GDM1 (cell line): ENCODE results near the gene MYF5.
"Not testable (repeated sequence)": the region's sequence is repeated elsewhere in the genome, so short reads cannot be mapped to it uniquely, and the experiment has no call there.

Source experiments
- DNase-seq: peaks from one replicate; lab custom pipeline; 2025; lab: John Stamatoyannopoulos, UW

Gene MYF5

GRCh38 chr12:80716696-80717469 lies at the start of gene MYF5:
Gene MYF5 (plus strand): TSS chr12:80716912. CDS start chr12:80717064, 152 bp downstream.
- DNase-seq, result no peak

- no peak for DNase-seq
Observed at GRCh38 chr12:80670214-80670613, 46.5 kb upstream of the MYF5 start.

GRCh38 chr12:80676042-80676636 lies 40.6 kb upstream of the MYF5 start:
- DNase-seq, result not testable (repeated sequence)

GRCh38 chr12:80676856-80677255 lies 39.9 kb upstream of the MYF5 start:
- DNase-seq, result no peak

GRCh38 chr12:80677994-80678393 lies 38.7 kb upstream of the MYF5 start:
- no peak for DNase-seq

GRCh38 chr12:80679346-80680131 lies 37.2 kb upstream of the MYF5 start:
- DNase-seq, result no peak

- no peak for DNase-seq
Observed at GRCh38 chr12:80681287-80681686, 35.4 kb upstream of the MYF5 start.

GRCh38 chr12:80681786-80682185 lies 34.9 kb upstream of the MYF5 start:
- no peak for DNase-seq

GRCh38 chr12:80684077-80684495 lies 32.6 kb upstream of the MYF5 start:
- no peak for DNase-seq

- DNase-seq, result no peak
Observed at GRCh38 chr12:80690090-80690489, 26.6 kb upstream of the MYF5 start.

GRCh38 chr12:80690513-80690912 lies 26.2 kb upstream of the MYF5 start:
- DNase-seq, result no peak

- no peak for DNase-seq
Observed at GRCh38 chr12:80692114-80692513, 24.6 kb upstream of the MYF5 start.

- DNase-seq, result no peak
Observed at GRCh38 chr12:80697270-80697887, 19.3 kb upstream of the MYF5 start.

GRCh38 chr12:80698256-80698655 lies 18.5 kb upstream of the MYF5 start:
- no peak for DNase-seq

GRCh38 chr12:80698847-80699542 lies 17.7 kb upstream of the MYF5 start:
- no peak for DNase-seq

GRCh38 chr12:80700327-80700726 lies 16.4 kb upstream of the MYF5 start:
- DNase-seq, result no peak

GRCh38 chr12:80701388-80701787 lies 15.3 kb upstream of the MYF5 start:
- no peak for DNase-seq

GRCh38 chr12:80702889-80703805 lies 13.6 kb upstream of the MYF5 start:
- no peak for DNase-seq

GRCh38 chr12:80704420-80704819 lies 12.3 kb upstream of the MYF5 start:
- DNase-seq, result no peak

GRCh38 chr12:80707126-80707829 lies 9.4 kb upstream of the MYF5 start, which contains the start of gene MYF6:
Gene MYF6 (plus strand): TSS chr12:80707634. CDS start chr12:80707720, 86 bp downstream.
- DNase-seq, result no peak
